Measurements from ENCODE around the gene PTMA.

GRCh38 chr2:231691251-231691772 is 17.0 kb upstream of the PTMA start:
- TF ChIP-seq RBM39 (optimal IDR thresholded peaks at IDR 0.05; ENCODE audit: low read depth, low read length): no peak
- TF ChIP-seq POLR2G (IDR thresholded peaks at IDR 0.05; ENCODE audit: low read depth, low read length): no peak
- no peak for TF ChIP-seq RCOR1 (IDR thresholded peaks at IDR 0.05; ENCODE audit: borderline replicate concordance in 1 of 2, low read depth in 2 of 2, low read length in 2 of 2)
- no peak for TF ChIP-seq MTA2 (IDR thresholded peaks at IDR 0.05; ENCODE audit: low read depth)
- TF ChIP-seq FOXM1 (IDR thresholded peaks at IDR 0.05; ENCODE audit: low read depth): no peak
- TF ChIP-seq FOXM1 (CRISPR knock-in tag; IDR thresholded peaks at IDR 0.05; ENCODE audit: low read depth): no peak
- no peak for TF ChIP-seq TCF15 (CRISPR knock-in tag; IDR thresholded peaks at IDR 0.05)
- no peak for TF ChIP-seq POLR2A (conservative IDR thresholded peaks at IDR 0.05)
- TF ChIP-seq BDP1 (IDR thresholded peaks at IDR 0.05; ENCODE audit: insufficient read depth, insufficient read length): no peak
- TF ChIP-seq SRSF9 (IDR thresholded peaks at IDR 0.05; ENCODE audit: borderline replicate concordance, low read depth, low read length): no peak
- TF ChIP-seq CTCF (IDR thresholded peaks at IDR 0.05 in 2 of 3, conservative IDR thresholded peaks at IDR 0.05 in 1 of 3; ENCODE audit: insufficient read depth in 2 of 3, low read depth in 1 of 3, low read length in 3 of 3): no peak

Measured in K562 (cell line).